HCT116 (cell line): ENCODE results near the gene ATP6V0B. TPM values are rescaled to one million over a fixed set of nuclear protein-coding genes. Genes with fewer than 3 reads are reported as not detected.

ENCODE experiments used
- ATAC-seq: fragments of 200-7000 bp; cut with Tn5 transposase; 2 replicates; pipeline ENCODE4 v1.9.1; 2020; ENCODE audit warnings: mild to moderate bottlenecking, moderate library complexity
- BruUV-seq: library from RNA; stranded (reverse); fragments of 400-500 nt; replicated peaks from 2 replicates; lab custom pipeline; 2021; lab: Mats Ljungman, UMichigan
- CTCF ChIA-PET: fragments of 300-600 bp; sonication (Branson Sonifier 250); formaldehyde crosslinking; loops from one replicate; lab custom pipeline; 2021; ENCODE audit warnings: antibody characterized with exemption; lab: Charles Lee
- POLR2A ChIA-PET: fragments of 300-600, 350-600 bp; sonication (Branson Sonifier 250); formaldehyde crosslinking; loops from one replicate; lab custom pipeline; 2021; ENCODE audit warnings: antibody characterized with exemption; lab: Charles Lee
- RAD21 ChIA-PET, 2 experiments: fragments of 300-600 bp; sonication (Branson Sonifier 250); formaldehyde crosslinking; loops; one replicate each; lab custom pipeline; 2023; ENCODE audit warnings: low total read pairs in 2 of 2; ENCODE audit not compliant: uncharacterized antibody in 2 of 2, unreplicated experiment in 2 of 2, low non-redundant PET in 1 of 2; lab: Charles Lee
- DNase-seq: peaks from one replicate; pipeline ENCODE4 v3.0.0-alpha.2; 2010; ENCODE audit warnings: low read depth, low spot score
- H2AFZ ChIP-seq: fragments of 200-600 bp; shearing (Covaris generic), sonication (generic); 2 replicates; pipeline ENCODE4 v1.6.1; 2017; ENCODE audit warnings: low read depth, mixed run types, mixed read lengths, antibody characterized with exemption, low read length; ENCODE audit not compliant: poor library complexity, severe bottlenecking
- H3K27ac ChIP-seq: 2 replicates; pipeline ENCODE4 v1.5.1; 2012; ENCODE audit warnings: low read depth, low read length
- H3K27me3 ChIP-seq: fragments of 200-600 bp; sonication (generic); 2 replicates; pipeline ENCODE4 v1.6.1; 2016; ENCODE audit warnings: mixed run types, low read length, mixed read lengths; ENCODE audit not compliant: insufficient read depth
- H3K36me3 ChIP-seq, 2 experiments: fragments of 200-500 bp in 1 of 2; fragments of 200-600 bp in 1 of 2; sonication (Bioruptor generic) in 1 of 2; sonication (generic) in 1 of 2; 2 replicates each; pipeline versions ENCODE4 v1.5.1 to v1.6.1; 2014 to 2016; ENCODE audit warnings: low read length in 2 of 2, inconsistent platforms in 1 of 2, mixed read lengths in 1 of 2, mixed run types in 1 of 2; ENCODE audit not compliant: insufficient read depth in 2 of 2, control insufficient read depth in 1 of 2
- H3K4me1 ChIP-seq, 2 experiments: fragments of 200-600 bp in 1 of 2; sonication (generic) in 1 of 2; 2 replicates each; pipeline versions ENCODE4 v1.5.1 to v1.6.1; 2012 to 2017; ENCODE audit warnings: low read length in 2 of 2, inconsistent platforms in 1 of 2, mild to moderate bottlenecking in 1 of 2, mixed read lengths in 1 of 2, mixed run types in 1 of 2, moderate library complexity in 1 of 2; ENCODE audit not compliant: insufficient read depth in 2 of 2, control insufficient read depth in 1 of 2
- H3K4me2 ChIP-seq: fragments of 200-600 bp; sonication (generic); 2 replicates; pipeline ENCODE4 v1.6.1; 2017; ENCODE audit warnings: mixed run types, low read length, mixed read lengths
- H3K4me3 ChIP-seq, 2 experiments: fragments of 200-600 bp in 1 of 2; sonication (generic) in 1 of 2; replicated peaks in 1 of 2; 2 replicates each; pipeline ENCODE4 v1.5.1; 2011 to 2016; ENCODE audit warnings: low read length in 2 of 2, control low read depth in 1 of 2, low read depth in 1 of 2, mild to moderate bottlenecking in 1 of 2, mixed read lengths in 1 of 2, mixed run types in 1 of 2
- H3K79me2 ChIP-seq: fragments of 200-600 bp; sonication (generic); 2 replicates; pipeline ENCODE4 v1.6.1; 2017; ENCODE audit warnings: mild to moderate bottlenecking, mixed run types, low read length, moderate library complexity, mixed read lengths; ENCODE audit not compliant: insufficient read depth
- H3K9ac ChIP-seq: fragments of 200-600 bp; sonication (generic); 2 replicates; pipeline ENCODE4 v1.6.1; 2016; ENCODE audit warnings: low read length, mixed read lengths
- H3K9me2 ChIP-seq: fragments of 200-600 bp; sonication (generic), shearing (Covaris generic); 2 replicates; pipeline ENCODE4 v1.6.1; 2017; ENCODE audit warnings: mixed run types, mild to moderate bottlenecking, moderate library complexity; ENCODE audit not compliant: insufficient read depth
- H3K9me3 ChIP-seq, 2 experiments: fragments of 200-500 bp in 1 of 2; fragments of 200-600 bp in 1 of 2; sonication (Bioruptor generic) in 1 of 2; sonication (generic) in 1 of 2; 2 replicates each; pipeline ENCODE4 v1.6.1; 2014 to 2017; ENCODE audit warnings: low read length in 2 of 2, mixed read lengths in 2 of 2, inconsistent platforms in 1 of 2, low read depth in 1 of 2, mild to moderate bottlenecking in 1 of 2, mixed run types in 1 of 2, moderate library complexity in 1 of 2; ENCODE audit not compliant: control insufficient read depth in 1 of 2, insufficient read depth in 1 of 2
- H4K20me1 ChIP-seq: fragments of 200-600 bp; sonication (generic), shearing (Covaris generic); 2 replicates; pipeline ENCODE4 v1.6.1; 2017; ENCODE audit warnings: mixed run types, mild to moderate bottlenecking, moderate library complexity; ENCODE audit not compliant: insufficient read depth
- EGR1 ChIP-seq: IDR thresholded peaks from 2 replicates; pipeline ENCODE4 v1.6.1; 2012; ENCODE audit warnings: low read depth
- MAX ChIP-seq: IDR thresholded peaks from 2 replicates; pipeline ENCODE4 v1.6.1; 2012
- POLR2AphosphoS5 ChIP-seq: IDR thresholded peaks from 2 replicates; pipeline ENCODE4 v1.6.1; 2011; ENCODE audit warnings: mild to moderate bottlenecking, low read depth, low read length, moderate library complexity
- SIN3A ChIP-seq: IDR thresholded peaks from 2 replicates; pipeline ENCODE4 v1.6.1; 2012; ENCODE audit warnings: low read depth
- TCF7L2 ChIP-seq: IDR thresholded peaks from 2 replicates; pipeline ENCODE4 v1.7.0; 2011; ENCODE audit warnings: borderline replicate concordance, inconsistent platforms; ENCODE audit not compliant: insufficient read depth, insufficient read length; ENCODE audit errors: extremely low read depth
- intact Hi-C: fragments of 100-400 bp; cut with micrococcal nuclease; formaldehyde crosslinking; loops from 2 replicates; pipeline ENCODE4 v1.10.0; 2022
- total RNA-seq: library from RNA; stranded (reverse); gene quantifications from one replicate; pipeline ENCODE4 v1.2.1, GENCODE V29; 2021; ENCODE audit not compliant: unreplicated experiment
- TF ChIP-seq, protein P1 (sequence below): IDR thresholded peaks from 2 replicates; pipeline ENCODE4 v1.6.1; 2012; ENCODE audit warnings: low read depth

ATP6V0B gene
- total RNA-seq, 1 experiment from 2014 or later, result 122 TPM

GRCh38 chr1:43994071-43994470 lies 19.3 kb downstream of the ATP6V0B start:
- H3K79me2 ChIP-seq, result no peaks in the 10 kb centered on the region
- intact Hi-C loops, result loop anchor here (1.0 to 2.0 kb wide), 2 partner anchors 42 to 53 kb away; no protein-coding TSS in a partner anchor
- H3K9me2 ChIP-seq, result no peaks in the 10 kb centered on the region
- H3K27me3 ChIP-seq, result no peaks in the 10 kb centered on the region
- no peaks in the 10 kb centered on the region for H4K20me1 ChIP-seq
- DNase-seq (no peak), ATAC-seq (no peak)
- no peaks in the 10 kb centered on the region for H3K36me3 ChIP-seq
- ChIA-PET POLR2A (no interaction called here), RAD21 (interaction anchor here in 1 of 2 experiments (0.9 kb wide), 1 partner anchor 54 kb away, joined by 3 read pairs; no protein-coding TSS in a partner anchor), CTCF (interaction anchor here (0.9 to 3.3 kb wide), 3 partner anchors 13 to 54 kb away, joined by 3 to 13 read pairs (median 7); no protein-coding TSS in a partner anchor)
- no peak overlapping the region for H2AFZ ChIP-seq
- peaks cover 10 to 39% of the 10 kb centered on the region in 2 experiments for H3K4me1 ChIP-seq
- TF ChIP-seq SIN3A, result no peak
- TF ChIP-seq TCF7L2, result no peak
- TF ChIP-seq POLR2AphosphoS5, result no peak
- no peak for TF ChIP-seq MAX
- TF ChIP-seq, protein P1, sequence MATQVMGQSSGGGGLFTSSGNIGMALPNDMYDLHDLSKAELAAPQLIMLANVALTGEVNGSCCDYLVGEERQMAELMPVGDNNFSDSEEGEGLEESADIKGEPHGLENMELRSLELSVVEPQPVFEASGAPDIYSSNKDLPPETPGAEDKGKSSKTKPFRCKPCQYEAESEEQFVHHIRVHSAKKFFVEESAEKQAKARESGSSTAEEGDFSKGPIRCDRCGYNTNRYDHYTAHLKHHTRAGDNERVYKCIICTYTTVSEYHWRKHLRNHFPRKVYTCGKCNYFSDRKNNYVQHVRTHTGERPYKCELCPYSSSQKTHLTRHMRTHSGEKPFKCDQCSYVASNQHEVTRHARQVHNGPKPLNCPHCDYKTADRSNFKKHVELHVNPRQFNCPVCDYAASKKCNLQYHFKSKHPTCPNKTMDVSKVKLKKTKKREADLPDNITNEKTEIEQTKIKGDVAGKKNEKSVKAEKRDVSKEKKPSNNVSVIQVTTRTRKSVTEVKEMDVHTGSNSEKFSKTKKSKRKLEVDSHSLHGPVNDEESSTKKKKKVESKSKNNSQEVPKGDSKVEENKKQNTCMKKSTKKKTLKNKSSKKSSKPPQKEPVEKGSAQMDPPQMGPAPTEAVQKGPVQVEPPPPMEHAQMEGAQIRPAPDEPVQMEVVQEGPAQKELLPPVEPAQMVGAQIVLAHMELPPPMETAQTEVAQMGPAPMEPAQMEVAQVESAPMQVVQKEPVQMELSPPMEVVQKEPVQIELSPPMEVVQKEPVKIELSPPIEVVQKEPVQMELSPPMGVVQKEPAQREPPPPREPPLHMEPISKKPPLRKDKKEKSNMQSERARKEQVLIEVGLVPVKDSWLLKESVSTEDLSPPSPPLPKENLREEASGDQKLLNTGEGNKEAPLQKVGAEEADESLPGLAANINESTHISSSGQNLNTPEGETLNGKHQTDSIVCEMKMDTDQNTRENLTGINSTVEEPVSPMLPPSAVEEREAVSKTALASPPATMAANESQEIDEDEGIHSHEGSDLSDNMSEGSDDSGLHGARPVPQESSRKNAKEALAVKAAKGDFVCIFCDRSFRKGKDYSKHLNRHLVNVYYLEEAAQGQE, result no peak
- no peak for TF ChIP-seq EGR1
- no peak overlapping the region for H3K4me2 ChIP-seq
- H3K9ac ChIP-seq, result no peak overlapping the region
- no peak overlapping the region for H3K4me3 ChIP-seq
- BruUV-seq, result no TSS peak
- no peak overlapping the region for H3K27ac ChIP-seq
- no peaks in the 10 kb centered on the region for H3K9me3 ChIP-seq
